Suprapubic skin (tissue), 3 donors: ENCODE measurements around the gene EYA2.

Source experiments
- EP300 ChIP-seq: sonication (generic); formaldehyde crosslinking; IDR thresholded peaks from one replicate; pipeline ENCODE4 v1.6.1; 2017; ENCODE audit warnings: antibody characterized with exemption
- TF ChIP-seq, protein P1 (sequence below), 2 donors: fragments of 200-600 bp in 1 of 2; fragments of 450-650 bp in 1 of 2; sonication (generic) in 1 of 2; IDR thresholded peaks; one replicate each; pipeline ENCODE4 v1.5.1; 2016 to 2019; ENCODE audit warnings: antibody characterized with exemption in 2 of 2, mild to moderate bottlenecking in 1 of 2, moderate library complexity in 1 of 2

- TF ChIP-seq, protein P1, sequence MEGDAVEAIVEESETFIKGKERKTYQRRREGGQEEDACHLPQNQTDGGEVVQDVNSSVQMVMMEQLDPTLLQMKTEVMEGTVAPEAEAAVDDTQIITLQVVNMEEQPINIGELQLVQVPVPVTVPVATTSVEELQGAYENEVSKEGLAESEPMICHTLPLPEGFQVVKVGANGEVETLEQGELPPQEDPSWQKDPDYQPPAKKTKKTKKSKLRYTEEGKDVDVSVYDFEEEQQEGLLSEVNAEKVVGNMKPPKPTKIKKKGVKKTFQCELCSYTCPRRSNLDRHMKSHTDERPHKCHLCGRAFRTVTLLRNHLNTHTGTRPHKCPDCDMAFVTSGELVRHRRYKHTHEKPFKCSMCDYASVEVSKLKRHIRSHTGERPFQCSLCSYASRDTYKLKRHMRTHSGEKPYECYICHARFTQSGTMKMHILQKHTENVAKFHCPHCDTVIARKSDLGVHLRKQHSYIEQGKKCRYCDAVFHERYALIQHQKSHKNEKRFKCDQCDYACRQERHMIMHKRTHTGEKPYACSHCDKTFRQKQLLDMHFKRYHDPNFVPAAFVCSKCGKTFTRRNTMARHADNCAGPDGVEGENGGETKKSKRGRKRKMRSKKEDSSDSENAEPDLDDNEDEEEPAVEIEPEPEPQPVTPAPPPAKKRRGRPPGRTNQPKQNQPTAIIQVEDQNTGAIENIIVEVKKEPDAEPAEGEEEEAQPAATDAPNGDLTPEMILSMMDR (IDR thresholded peaks at IDR 0.05), result no peak
- no peak for TF ChIP-seq EP300
Observed at GRCh38 chr20:47222468-47223119, 328.0 kb downstream of the EYA2 start.
